ENCODE measurements around the gene PALS2. TPM values are rescaled to one million over a fixed set of nuclear protein-coding genes. Genes with fewer than 3 reads are reported as not detected.

Gene PALS2
- total RNA-seq: 29.0 TPM

- peak; percentile 86 for DNase-seq
These were observed at the start of gene PALS2 for GRCh38 chr7:24572997-24573553. Gene PALS2 (plus strand): TSS chr7:24573452. CDS start chr7:24623668, 50,216 bp downstream.

- no peak for DNase-seq
These were observed 42.0 kb upstream of the PALS2 start for GRCh38 chr7:24531255-24531654.

DNA sequence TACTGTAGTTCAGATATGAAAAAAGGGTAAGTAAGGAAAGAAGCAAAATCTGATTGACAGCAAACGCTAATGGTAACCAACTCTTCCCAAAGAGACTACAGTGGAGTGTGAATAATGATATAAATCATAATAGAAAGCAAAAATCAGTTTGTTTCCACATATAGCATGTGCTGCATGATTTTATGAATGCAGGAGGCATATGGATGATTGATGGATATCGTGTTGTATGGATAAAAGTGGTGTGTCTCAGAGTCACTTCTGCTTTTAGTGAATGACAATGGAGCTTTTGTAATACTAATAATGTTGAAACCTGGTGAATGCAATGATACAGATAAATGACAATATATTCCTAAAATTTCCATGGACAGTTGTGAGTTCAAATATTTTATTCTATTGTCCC is 36.6 kb upstream of the PALS2 start:
- no peak for DNase-seq

DNA sequence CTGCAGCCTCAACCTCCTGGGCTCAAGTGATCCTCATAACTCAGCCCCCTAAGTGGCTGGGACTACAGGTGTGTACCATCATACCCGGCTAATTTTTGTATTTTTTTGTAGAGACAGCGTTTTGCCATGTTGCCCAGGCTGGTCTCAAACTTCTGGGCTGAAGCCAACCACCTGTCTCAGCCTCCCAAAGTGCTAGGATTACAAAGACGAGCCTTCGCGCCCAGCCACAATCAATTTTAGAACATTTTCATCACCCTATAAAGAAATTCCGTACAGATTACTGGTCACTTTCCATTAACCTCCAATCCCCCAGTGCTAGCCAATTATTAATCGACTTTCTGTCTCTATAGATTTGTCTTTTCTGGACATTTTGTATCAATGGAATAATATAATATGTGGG is 32.3 kb upstream of the PALS2 start:
- DNase-seq: peak; percentile 27

DNA sequence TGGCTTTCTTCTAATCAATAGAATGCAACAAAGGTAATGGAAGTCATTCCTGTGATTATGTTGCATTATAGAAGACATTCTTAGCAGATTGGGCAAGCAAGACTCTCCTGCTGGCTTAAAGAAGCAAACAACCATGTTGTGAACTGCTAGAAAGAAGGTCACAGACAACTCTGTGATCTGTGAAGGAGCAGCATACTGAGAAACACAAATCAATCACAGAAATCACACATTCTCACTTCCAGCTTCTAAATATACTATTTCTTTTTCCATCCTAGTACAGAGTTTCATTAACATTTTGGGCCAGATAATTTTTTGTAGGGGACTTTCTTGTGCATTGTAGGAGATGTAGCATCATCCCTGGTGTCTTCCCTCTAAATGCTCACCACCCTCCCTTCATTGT is 28.0 kb upstream of the PALS2 start:
- no peak for DNase-seq

GRCh38 chr7:24548390-24548789 is 24.9 kb upstream of the PALS2 start:
- no peak for DNase-seq

DNA sequence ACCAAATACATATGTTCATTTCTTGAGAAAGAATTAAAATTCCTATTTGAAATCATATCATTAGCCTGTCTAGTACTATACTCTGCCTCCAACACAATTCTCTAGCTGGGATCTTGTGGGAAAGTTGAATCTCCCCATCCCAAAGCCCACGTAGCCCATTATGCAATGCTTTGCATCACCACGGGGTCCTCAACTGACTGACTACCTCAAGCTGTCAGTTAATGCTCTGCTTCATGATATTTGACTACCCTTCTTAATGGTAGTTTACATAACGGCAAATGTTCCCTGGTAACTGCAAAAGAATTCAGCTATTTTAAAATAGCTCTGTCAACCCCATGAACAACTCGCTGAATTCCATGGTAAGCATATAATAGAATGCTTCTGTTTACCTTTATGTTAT is 23.3 kb upstream of the PALS2 start:
- DNase-seq: no peak

DNA sequence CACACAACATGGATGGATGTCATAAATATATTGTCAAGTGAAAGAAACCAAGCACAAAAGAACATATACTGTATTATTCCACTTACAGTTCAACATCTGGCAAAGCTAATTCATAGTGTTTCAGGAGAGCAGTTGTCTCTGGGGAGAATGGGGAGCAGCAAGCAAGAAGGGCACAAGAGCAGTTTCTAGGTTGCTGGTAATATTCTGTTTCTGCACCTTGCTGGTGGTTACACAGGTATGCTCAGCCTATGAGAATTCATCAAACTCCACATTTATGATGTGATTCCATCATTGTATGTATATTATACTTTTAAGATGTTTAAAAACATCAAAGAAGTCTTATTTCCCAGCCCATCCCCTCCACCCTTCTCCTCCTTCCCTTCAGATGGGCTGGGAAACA is 18.1 kb upstream of the PALS2 start:
- no peak for DNase-seq

DNA sequence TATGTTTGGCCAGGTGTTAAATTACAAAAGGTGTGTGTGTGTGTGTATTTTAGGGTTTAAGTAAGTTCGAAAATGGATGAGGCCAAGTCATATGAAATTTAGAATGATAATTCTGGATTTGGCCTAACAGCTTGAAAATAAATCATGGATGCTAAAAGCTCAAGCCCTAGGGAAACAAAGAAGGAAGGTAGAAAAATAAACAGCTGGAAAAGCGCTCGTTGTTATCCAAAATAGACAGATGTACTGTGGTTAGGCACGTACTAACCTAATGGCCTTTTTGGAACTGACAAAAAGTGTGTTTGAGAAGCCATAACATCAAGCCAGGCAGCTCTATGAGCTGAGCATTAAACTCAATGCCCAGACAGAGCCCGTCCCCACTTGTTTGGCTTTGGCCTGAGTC is 17.5 kb upstream of the PALS2 start:
- no peak for DNase-seq

GRCh38 chr7:24560772-24561171 is 12.5 kb upstream of the PALS2 start:
- DNase-seq: no peak

DNA sequence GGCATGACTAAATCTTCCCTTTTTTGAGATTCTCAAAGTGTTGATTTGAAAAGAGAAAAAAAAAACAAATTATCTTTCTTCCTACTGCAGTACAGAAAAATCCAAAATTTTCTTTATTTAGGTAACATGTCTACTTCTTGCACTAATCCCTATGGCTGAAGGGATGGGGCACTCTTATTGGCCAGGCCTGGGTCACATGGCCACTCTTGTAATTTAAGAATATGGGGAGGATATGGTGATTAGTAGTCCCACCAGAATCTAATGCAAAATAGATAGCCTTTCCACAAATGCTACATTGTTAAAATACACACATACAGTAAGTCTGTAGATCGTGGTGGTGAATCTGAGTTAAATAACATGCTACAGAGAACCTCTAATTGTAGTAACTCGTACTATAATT is 7.0 kb upstream of the PALS2 start:
- DNase-seq: no peak

DNA sequence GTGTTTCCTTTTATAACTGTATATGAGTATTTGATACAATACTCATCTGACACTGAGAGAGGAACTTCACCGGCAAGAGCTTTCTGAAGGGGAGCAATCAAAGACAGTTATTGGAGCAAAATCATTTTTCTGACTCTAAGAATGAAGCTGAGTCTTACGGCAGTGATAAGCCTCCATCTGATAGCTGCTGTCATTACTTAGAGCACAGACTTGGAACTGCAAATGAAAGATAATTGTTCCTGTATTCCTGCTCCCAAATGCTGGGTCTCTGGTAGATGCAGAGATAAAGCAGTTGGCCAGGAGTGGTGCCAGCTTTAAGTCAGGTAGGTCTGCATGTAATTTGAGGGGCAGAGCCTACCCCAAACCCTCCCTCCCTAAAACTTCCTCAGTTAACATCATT is 2.3 kb upstream of the PALS2 start:
- DNase-seq: no peak

DNA sequence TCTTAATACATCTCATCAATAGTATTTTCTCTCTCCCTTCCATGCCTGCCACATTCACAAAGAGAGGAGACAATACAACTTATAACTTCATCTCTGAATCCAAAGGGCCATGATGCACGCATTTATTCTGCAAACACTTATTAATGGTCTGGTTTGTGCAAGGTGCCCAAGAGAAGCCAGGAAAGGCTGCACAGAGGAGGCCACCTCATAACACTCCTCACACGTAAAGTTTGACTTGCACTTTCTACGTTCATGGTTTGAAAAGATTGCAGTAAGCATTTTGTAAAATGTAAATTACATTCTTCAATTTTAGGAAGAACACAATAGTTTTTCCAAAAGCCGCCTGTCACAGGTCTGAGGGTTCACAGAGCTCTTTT is 1.2 kb upstream of the PALS2 start:
- no peak for DNase-seq

DNA sequence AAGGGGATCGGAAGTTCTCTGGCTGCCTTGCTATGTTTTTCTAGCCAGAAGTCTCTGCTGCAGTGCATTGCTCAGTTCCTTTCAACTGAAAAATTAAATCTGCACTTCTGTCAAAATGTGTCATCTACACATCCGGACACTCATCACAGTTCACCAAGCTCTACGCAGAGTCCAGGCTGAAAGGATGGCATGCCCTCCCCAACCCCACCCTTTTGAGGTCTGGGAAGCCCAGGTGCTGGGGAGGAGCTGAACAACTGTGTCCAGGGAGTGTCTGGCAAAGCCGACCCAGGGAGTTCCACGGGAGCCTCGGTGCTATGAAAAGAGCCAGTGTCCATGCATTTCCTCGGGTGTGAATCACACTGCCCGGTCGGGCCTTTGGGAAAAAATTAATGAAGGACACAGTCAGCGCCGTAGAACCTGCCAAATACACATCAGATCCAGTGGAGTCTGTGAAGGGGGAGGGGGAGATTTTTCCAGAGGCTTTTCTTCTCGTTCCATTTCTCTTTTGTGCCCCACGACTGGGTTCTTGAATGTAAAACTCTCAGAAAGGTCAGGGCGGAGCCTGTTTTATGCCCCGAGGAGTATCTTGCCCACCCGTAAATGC is 757 bp upstream of the PALS2 start:
- DNase-seq: peak; percentile 68

GRCh38 chr7:24573554-24574338 is 494 bp downstream of the PALS2 start:
- DNase-seq: peak; percentile 74

DNA sequence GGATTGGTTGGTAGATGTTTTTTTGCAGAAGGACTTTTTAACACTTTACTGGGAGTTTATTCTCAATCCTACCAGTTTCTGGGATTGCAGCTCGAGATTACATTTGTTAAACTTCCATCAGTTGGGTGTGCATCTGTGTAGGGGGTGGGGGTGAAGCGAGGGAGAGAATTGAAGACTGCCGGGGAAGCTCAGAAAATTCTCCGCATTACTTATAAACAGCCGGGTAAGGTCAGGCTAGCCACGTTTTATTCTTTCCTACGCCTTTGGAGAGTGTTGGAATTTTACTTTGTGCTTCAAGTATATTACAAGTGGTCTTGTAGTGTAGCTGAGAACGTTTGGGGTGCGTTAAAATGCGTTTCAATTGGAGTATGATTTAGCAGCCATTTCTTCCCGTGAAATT is 1.1 kb downstream of the PALS2 start:
- no peak for DNase-seq

DNA sequence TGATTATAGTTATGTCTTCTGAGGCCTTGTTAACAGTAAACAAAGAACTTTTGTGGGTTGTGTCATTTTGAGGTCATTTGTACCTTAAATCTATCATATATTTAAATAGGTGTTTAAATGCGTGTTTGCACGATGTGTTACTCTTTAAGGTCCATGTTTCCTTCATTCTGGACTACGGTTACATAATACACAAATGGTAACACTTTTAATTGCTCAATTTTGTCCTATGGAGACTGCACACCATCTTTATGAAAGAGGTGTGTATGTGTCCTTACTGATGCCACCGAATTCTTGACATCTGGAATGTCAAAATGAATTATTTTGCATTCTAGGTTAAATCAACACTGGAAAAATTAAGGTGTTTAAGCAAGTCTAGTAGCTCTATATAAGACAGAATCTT is 1.7 kb downstream of the PALS2 start:
- peak; percentile 2 for DNase-seq

DNA sequence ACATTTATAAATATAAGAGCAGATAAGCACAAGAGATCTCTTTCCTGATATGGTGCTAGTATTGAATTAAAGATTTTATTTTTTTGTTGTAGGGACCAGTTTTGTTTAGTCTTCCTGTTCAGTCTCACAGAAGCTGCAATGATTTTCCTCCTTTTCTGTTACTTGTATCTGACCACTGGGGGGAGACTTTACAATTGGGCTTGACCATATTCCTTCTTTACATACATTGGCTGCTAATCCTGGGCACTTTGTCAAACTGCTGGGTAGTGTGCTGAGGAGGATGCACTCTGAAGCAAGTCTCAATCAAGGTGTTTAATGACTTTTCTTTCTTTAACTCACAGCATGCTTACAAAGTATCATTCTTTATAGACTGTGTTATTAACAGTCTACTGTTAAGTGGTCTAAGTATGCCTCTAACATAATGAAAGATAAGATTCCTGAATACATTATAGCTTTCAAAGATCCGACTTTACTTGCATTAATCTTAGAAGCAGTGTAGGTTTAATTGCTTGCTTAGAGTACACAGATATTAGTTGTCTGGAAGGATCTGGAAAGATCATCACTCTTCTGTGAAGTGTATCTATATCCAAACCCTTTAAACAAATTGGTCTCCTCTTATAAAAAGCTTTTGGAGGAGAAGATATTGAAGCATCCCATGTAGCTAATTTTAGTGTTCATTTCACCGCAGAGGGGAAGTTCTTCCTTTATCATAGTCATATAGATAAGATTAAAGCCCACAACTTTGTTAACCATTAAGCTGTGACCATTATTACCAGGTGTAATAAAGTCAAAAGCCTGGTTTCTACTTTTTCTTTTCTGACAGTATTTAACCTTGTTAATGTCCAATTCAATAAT is 3.1 kb downstream of the PALS2 start:
- DNase-seq: peak; percentile 88

GRCh38 chr7:24578052-24578451 is 4.8 kb downstream of the PALS2 start:
- DNase-seq: no peak

DNA sequence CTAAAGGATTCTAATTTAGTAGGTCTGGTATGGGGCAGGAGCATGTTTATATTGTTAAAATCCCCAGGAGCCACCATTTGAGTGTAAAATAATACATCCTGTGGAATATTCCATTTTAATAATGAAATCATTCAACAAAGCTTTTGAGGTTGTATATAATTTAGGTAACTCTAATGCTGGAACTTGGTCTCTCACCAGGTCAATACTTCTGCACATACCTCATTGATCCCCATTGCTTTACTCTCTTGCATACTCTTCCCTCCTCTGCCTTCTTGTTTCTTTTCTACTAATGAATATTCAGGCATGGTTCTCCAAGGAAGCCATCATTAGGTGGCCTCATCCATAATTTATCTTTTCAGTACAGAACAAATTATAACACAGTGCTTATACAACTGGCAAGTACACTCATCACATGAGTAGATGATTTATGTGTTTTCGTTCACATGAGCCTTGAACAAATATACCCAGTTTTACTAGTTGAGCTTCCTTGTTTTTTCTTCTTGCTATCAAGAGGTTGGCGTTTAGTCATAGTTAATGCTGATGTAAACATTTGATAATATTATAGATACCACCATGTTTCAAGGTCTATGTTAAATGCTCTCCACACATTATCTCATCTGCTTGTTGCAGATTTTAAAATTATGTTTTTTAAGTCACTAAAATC is 7.2 kb downstream of the PALS2 start:
- no peak for DNase-seq

DNA sequence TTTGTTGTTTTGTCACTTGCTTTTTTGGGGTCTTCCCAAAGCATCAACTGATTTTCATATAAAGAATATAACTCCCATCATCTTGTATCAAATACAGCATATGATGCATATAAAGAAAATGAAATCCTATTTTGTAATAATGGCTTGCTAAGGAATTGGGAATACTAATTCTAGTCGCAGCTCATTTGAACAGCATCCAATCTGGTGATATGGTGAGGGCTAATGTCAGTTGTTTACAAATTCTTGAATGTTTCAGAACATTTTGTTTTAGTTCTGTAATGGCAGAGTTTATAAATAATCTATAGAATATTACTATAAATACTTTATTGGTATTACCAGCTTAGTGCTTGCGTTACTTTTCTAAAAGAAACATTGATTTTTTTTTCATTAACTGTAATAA is 8.9 kb downstream of the PALS2 start:
- no peak for DNase-seq

DNA sequence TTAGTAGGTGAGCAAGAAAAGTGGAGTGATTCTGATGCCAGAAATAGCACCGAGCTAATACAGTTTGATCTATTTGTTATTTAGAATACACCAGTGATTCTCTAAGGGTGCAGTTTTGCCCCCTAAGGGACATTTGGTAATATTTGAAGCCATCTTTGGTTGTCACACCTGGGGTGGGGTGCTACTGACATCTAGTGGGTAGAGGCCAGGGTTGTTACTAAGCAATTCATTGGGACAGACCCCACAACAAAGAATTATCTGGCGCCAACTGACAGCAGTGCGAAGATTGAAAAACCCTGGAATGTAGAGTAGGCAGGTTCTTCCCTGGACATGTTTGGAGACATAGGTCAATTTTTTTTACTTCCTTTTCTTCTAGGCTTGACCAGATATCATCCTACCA is 14.6 kb downstream of the PALS2 start:
- DNase-seq: peak; percentile 23

All from tongue (tissue), 2 donors.